Neural crest cell (in vitro differentiated cells): Measurements from ENCODE around the gene OR4K17. TPM values are rescaled to one million over a fixed set of nuclear protein-coding genes. Genes with fewer than 3 reads are reported as not detected.
"Not testable (repeated sequence)": the region's sequence is repeated elsewhere in the genome, so short reads cannot be mapped to it uniquely, and the experiment has no call there.

Source experiments
- DNase-seq: peaks from one replicate; pipeline ENCODE4 v3.0.0; 2021; ENCODE audit warnings: low read depth, mixed read lengths, low spot score
- H3K27ac Mint-ChIP-seq: one replicate; pipeline ENCODE4 v1.8.0; 2021; ENCODE audit warnings: mild to moderate bottlenecking, mixed read lengths; ENCODE audit not compliant: unreplicated experiment
- H3K27me3 Mint-ChIP-seq: 2 replicates; pipeline ENCODE4 v1.8.0; 2021; ENCODE audit warnings: low read depth, mild to moderate bottlenecking, mixed read lengths
- H3K36me3 Mint-ChIP-seq: 2 replicates; pipeline ENCODE4 v1.8.0; 2021; ENCODE audit warnings: low read depth, mild to moderate bottlenecking, mixed read lengths
- H3K4me1 Mint-ChIP-seq: 2 replicates; pipeline ENCODE4 v1.8.0; 2021; ENCODE audit warnings: mixed read lengths
- H3K4me3 Mint-ChIP-seq: one replicate; pipeline ENCODE4 v1.8.0; 2021; ENCODE audit warnings: mild to moderate bottlenecking, mixed read lengths
- H3K9me3 Mint-ChIP-seq: 2 replicates; pipeline ENCODE4 v1.8.0; 2021; ENCODE audit warnings: mixed read lengths
- total RNA-seq: library from RNA; stranded (reverse); gene quantifications from 2 replicates; pipeline ENCODE4 v1.2.1, GENCODE V29; 2021
- TF ChIP-seq, protein P1 (sequence below): fragments of 200-600 bp; sonication (generic); conservative IDR thresholded peaks from 2 replicates; pipeline ENCODE4 v1.5.0; 2021; ENCODE audit warnings: antibody characterized with exemption, mild to moderate bottlenecking

The OR4K17 gene
- total RNA-seq, 1 donor from 2014 or later: not detected

DNA sequence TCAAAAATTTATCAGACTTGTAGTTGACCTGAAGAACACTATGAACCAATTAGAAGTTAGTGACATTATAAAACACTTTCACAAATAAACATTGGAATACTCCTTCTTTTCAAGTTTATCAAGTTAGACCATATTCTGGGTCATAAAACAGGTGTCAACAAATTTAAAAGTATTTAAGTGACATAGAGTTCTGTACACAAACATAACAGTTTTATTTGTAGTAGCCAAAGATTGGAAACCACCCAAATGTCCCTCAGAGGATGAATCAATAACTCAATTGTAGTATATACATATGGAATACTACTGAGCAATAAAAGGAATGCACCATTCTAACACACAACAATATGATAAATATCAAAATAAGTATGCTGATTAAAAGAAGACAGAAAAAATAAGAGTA, 56.6 kb downstream of the OR4K17 start:
- Mint-ChIP-seq H3K9me3 (peaks cover 23% of the 10 kb centered on the region), H3K27ac (no peak overlapping the region), H3K36me3 (peaks cover 7% of the 10 kb centered on the region), H3K27me3 (no peaks in the 10 kb centered on the region), H3K4me3 (no peak overlapping the region), H3K4me1 (no peaks in the 10 kb centered on the region)
- TF ChIP-seq, protein P1, sequence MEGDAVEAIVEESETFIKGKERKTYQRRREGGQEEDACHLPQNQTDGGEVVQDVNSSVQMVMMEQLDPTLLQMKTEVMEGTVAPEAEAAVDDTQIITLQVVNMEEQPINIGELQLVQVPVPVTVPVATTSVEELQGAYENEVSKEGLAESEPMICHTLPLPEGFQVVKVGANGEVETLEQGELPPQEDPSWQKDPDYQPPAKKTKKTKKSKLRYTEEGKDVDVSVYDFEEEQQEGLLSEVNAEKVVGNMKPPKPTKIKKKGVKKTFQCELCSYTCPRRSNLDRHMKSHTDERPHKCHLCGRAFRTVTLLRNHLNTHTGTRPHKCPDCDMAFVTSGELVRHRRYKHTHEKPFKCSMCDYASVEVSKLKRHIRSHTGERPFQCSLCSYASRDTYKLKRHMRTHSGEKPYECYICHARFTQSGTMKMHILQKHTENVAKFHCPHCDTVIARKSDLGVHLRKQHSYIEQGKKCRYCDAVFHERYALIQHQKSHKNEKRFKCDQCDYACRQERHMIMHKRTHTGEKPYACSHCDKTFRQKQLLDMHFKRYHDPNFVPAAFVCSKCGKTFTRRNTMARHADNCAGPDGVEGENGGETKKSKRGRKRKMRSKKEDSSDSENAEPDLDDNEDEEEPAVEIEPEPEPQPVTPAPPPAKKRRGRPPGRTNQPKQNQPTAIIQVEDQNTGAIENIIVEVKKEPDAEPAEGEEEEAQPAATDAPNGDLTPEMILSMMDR: no peak
- DNase-seq: no peak

DNA sequence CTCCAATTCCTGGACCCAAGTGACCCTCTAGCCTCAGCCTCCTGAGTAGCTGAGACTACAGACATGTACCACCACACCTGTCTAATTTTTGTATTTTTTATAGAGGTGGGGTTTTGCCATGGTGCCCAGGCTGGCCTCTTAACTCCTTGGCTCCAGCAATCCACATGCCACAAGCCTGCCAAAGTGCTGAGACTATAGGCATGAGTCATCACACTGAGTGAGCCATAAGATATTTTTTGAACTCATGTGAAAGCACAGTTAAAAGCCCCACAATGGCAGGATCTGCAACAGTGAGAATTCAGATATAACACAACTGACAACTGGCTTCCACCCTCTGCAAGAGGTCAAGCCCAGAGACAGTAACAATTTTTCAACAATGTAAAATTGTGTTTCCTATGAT, 59.3 kb downstream of the OR4K17 start:
- H3K4me1 Mint-ChIP-seq, DNase-seq, H3K4me3 Mint-ChIP-seq, H3K27ac Mint-ChIP-seq, H3K27me3 Mint-ChIP-seq, H3K36me3 Mint-ChIP-seq: not testable (repeated sequence)
- peaks cover 17% of the 10 kb centered on the region for H3K9me3 Mint-ChIP-seq

Other genes starting within 250 kb of the OR4K17 start
- not detected in 2 replicates for gene OR4K2, start 235.6 kb upstream of the OR4K17 start, total RNA-seq
- not detected in 2 replicates for gene OR4K5, start 190.1 kb upstream of the OR4K17 start, total RNA-seq
- gene OR4K1, start 179.8 kb upstream of the OR4K17 start, total RNA-seq: not detected in 2 replicates
- gene OR4K15, start 135.1 kb upstream of the OR4K17 start, total RNA-seq: not detected in 2 replicates
- not detected in 2 replicates for gene OR4Q2, start 108.6 kb upstream of the OR4K17 start, total RNA-seq
- not detected in 2 replicates for gene OR4K14, start 91.4 kb upstream of the OR4K17 start, total RNA-seq
- not detected in 2 replicates for gene OR4K13, start 74.7 kb upstream of the OR4K17 start, total RNA-seq
- gene OR4L1, start 50.7 kb upstream of the OR4K17 start, total RNA-seq: not detected in 2 replicates
- gene OR4N5, start 28.1 kb downstream of the OR4K17 start, total RNA-seq: not detected in 2 replicates
- not detected in 2 replicates for gene OR11G2, start 80.2 kb downstream of the OR4K17 start, total RNA-seq
- gene OR11H6, start 113.0 kb downstream of the OR4K17 start, total RNA-seq: not detected in 2 replicates
- not detected in 2 replicates for gene OR11H7, start 118.2 kb downstream of the OR4K17 start, total RNA-seq
- not detected in 2 replicates for gene OR11H4, start 128.5 kb downstream of the OR4K17 start, total RNA-seq
- 25.6 and 25.8 TPM in 2 replicates for gene TTC5, start 195.2 kb downstream of the OR4K17 start, total RNA-seq
- 127 and 132 TPM in 2 replicates for gene CCNB1IP1, start 222.5 kb downstream of the OR4K17 start, total RNA-seq
- gene PARP2, start 232.9 kb downstream of the OR4K17 start, total RNA-seq: 50.7 and 53.2 TPM in 2 replicates